SU-DHL-6 (cell line): ENCODE data around the gene LRRC56.

Experiments used
- CTCF ChIP-seq: fragments of 200-600 bp; sonication (generic); IDR thresholded peaks from one replicate; pipeline ENCODE4 v1.5.1; 2017; ENCODE audit warnings: antibody characterized with exemption, mild to moderate bottlenecking, low read length, moderate library complexity; ENCODE audit not compliant: insufficient read depth, poor library complexity, severe bottlenecking
- EZH2phosphoT487 ChIP-seq: fragments of 200-600 bp; sonication (generic), shearing (Covaris generic); conservative IDR thresholded peaks from 2 replicates; pipeline ENCODE4 v1.6.1; 2018; ENCODE audit warnings: mild to moderate bottlenecking, antibody characterized with exemption, low read length, moderate library complexity, mixed read lengths

GRCh38 chr11:565921-566509 is 28.7 kb downstream of the LRRC56 start:
- TF ChIP-seq CTCF: no peak
- TF ChIP-seq EZH2phosphoT487: no peak
